DMS114 treated with DMSO at 0.1 percent for 48 hours (cell line): Measurements from ENCODE around the gene ARHGAP19.

Experiments
- DNase-seq: peaks from one replicate; lab custom pipeline; 2025; ENCODE audit not compliant: unreplicated experiment; lab: John Stamatoyannopoulos, UW

The ARHGAP19 gene, protein sequence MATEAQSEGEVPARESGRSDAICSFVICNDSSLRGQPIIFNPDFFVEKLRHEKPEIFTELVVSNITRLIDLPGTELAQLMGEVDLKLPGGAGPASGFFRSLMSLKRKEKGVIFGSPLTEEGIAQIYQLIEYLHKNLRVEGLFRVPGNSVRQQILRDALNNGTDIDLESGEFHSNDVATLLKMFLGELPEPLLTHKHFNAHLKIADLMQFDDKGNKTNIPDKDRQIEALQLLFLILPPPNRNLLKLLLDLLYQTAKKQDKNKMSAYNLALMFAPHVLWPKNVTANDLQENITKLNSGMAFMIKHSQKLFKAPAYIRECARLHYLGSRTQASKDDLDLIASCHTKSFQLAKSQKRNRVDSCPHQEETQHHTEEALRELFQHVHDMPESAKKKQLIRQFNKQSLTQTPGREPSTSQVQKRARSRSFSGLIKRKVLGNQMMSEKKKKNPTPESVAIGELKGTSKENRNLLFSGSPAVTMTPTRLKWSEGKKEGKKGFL

GRCh38 chr10:97292097-97292861 lies at the start of gene ARHGAP19:
ARHGAP19 (minus strand) TSS chr10:97292637; CDS start chr10:97292627, 10 bp downstream.
- peak; percentile 99 for DNase-seq

GRCh38 chr10:97341416-97341815 lies 49.0 kb upstream of the ARHGAP19 start:
- no peak for DNase-seq

DNA sequence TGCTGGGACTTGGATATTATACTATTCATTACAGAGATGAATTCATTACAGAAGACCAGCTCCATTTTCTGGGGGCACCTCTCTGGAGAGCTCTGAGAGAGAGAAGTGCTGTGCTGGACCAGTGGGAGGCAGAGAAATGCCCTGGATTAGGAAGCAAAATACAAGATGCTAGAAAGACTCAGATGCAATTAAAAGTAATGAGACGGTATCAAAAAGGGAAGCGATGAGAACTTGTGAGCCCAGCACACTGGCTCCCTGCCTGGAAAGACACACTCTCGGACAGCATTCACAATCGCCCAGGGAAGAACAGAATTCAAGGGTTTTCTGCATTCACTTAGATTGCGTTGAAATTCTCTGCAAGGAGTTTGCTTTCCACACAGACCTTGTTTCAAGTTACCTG lies 45.6 kb upstream of the ARHGAP19 start:
- DNase-seq = no peak

GRCh38 chr10:97336942-97337831 lies 44.8 kb upstream of the ARHGAP19 start:
- no peak for DNase-seq

- DNase-seq = no peak
Measured at GRCh38 chr10:97336446-97336845, 44.0 kb upstream of the ARHGAP19 start.

GRCh38 chr10:97336006-97336405 lies 43.6 kb upstream of the ARHGAP19 start:
- DNase-seq = no peak

DNA sequence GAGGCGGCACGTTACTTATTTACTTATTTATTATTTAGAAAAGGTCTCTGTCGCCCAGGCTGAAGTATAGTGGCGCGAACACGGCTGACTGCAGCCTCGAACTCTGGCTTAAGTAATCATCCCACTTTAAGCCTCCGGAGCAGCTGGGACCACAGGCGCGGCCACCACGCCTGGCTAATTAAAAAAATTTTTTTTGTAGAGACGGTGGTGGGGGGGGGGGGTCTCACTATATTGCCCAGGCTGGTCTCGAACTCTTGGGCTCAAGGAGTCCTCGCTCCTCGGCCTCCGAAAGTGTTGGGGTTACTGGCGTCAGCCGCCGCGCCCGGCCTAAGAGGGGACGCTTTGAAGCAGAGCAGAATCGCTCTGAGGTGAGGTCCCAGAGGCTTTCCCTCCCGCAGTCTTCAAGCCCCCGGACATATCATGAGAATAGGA lies 42.8 kb upstream of the ARHGAP19 start:
- DNase-seq = no peak

- peak; percentile 71 for DNase-seq
Measured at GRCh38 chr10:97334370-97335175, 42.1 kb upstream of the ARHGAP19 start, which contains the start of gene FRAT2. FRAT2 (minus strand) TSS chr10:97334729; CDS start chr10:97334572, 157 bp downstream.

DNA sequence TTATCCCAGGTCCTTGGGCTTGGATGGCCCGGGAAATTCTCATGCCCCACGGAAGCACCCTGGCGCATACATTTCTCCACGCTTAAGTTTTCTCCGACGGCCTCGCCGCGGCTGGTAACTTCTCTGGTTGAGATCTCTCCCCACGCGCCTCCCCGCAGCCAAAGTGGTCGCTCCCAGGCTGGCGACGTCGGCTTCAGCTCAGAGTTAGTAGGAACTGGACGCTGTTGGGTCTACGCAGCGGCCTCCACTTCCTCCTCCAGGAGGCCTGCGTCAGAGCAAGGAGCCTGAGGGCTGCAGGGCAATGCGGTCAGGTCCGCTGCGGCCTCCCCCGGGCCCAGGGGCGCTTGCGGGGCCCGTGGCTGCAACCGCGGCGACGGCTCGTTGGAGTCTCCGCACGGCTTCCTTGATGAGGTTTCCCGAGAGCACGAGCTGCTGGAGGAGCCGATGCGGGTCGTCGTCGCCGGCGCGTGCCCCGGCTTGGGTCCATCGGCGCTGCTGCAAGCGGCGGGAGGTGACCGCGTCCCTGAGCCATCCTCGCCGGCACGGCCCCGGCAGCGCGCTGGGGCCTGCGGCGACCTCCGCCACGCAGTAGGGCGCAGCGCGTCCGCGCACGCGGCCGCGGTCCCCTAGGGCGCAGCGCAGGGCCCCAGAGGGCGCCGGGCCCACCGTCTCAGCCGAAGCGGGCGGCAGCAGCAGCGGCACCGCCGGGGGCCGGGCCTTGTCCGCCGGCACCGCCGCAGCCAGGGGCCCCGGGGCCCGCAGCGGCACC lies 41.3 kb upstream of the ARHGAP19 start:
- no peak for DNase-seq

GRCh38 chr10:97333351-97333600 lies 40.8 kb upstream of the ARHGAP19 start:
- DNase-seq = peak; percentile 58

DNA sequence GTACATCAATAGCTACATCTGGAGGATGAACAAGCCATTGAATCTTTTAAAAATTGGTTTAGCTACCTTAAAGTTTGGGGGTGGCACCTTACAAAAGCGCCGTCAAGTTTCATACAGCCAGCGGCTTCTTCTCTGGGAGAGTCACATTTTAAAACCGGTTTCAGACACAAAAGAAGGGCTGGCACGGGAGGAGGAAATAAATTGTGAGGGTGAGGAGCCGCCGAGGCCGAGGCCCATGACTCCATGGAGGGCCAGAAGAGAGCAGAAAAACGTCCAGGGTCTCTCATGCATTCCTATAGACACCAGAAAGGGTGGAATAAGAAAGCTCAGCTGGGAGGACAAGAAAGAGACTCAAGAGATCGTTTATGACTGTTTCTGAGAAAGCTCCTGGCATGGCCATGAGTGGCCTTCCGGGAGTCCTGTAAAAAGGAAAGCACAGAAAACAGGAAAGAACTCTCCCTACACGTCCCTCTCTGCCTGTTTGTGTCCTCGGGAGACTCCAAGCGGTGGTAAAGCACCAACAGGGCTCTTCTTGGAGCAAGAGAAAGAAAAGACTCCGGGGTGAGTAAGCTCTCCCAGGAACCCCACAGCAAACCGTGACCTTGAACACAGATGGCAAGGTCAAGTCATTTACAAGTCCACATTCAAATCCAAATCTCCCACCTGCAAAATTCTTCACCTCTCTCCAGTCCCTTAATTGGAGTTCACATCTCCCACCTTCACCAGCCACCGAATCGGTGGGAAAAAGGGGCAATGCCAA lies 40.3 kb upstream of the ARHGAP19 start:
- DNase-seq = peak; percentile 67

GRCh38 chr10:97331153-97331703 lies 38.8 kb upstream of the ARHGAP19 start:
- DNase-seq = no peak

DNA sequence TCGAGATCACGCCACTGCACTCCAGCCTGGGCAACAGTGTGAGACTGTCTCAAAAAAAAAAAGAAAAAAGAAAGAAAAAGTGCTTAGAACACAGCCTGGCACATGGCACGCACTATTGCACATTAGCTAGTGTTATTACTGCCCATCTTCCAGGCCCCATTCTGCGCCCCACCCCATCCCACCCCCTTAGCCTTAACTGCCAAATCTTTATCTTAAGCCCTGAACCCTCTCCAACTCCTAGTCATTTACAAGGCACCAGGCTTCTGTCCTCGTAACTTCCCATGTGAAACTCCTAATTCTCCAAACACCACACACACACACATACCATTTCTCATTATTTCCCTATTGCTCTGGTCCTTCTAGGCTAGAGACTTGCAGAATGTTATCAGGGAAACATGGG lies 37.3 kb upstream of the ARHGAP19 start:
- DNase-seq = no peak

DNA sequence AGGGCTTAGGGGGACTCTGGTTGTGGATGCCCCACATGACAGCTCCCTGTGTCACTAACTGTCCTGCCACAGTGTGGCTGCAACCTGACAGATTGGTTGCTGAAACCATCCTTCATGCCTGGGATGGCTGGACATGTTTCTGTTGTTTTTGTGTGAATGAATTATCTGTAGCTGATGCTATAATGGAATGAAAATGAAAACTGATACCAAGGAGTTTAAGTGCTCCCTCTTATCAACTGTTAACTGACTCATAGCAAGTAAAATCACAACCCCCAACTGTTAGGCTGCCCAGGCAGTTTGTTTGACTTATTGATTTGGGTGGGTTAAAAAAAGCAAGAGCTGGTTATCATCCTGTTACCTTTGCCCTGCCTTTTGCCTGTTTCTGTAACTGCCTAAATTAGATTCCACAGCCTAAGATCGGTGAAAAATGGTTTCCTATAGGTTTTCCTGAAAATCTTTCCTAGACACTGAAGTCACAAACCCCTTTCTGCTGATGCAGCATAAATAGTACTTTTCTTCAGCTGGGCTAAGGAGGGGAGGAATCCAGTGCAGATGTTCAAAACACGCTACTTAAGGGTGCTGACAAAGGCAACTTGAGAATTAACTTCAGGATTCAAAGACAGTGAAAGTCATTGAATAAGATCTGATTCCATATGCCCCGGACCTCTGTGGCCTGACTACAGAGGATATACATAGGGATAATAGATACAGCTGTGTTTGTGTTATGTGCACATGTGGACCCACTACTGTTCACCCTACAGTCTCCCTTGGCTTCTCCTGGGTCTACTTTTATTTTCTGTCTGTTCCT lies 36.4 kb upstream of the ARHGAP19 start:
- DNase-seq = no peak

DNA sequence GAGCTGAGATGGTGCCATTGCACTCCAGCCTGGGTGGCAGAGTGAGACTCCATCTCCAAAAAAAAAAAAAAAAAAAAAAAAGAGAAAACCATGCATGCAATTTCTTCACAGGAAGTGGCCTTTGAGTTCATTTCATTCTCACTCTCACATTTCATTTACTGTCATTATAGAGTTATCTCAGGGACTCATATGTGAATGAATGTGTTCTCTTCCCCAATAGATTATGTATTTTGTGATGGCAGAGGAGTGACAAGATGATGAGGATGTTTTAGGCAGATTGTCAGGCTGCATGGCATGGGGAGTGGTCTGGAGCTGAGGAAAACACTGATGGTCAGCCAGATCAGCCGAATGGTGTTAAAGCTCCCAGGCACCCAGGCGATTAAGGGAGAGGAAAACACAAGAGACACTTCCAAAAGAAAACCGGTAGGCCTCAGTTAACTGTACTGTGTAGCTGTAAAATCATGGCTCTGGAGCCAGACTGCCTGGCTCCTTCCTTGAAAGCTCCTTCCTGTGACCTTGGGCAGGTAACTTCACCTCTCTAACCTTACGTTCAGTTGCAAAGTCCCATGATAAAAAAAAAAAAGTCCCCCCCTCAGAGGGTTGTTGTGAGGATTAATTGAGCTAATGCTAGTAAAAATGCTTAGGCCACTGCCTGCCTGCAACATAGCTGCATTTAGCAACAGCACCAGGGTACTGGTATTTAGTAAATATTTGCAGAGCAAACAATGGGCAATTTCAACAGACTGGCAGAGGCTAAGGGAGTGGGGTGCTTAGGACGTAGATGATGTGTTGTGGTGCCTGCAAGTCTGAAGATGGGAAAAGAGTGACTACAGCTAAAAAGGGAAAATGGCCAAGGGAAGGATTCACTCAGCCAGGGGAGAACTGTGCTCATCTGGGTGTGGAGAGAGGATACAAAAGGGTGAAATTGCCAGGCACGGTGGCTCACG lies 35.2 kb upstream of the ARHGAP19 start:
- no peak for DNase-seq

DNA sequence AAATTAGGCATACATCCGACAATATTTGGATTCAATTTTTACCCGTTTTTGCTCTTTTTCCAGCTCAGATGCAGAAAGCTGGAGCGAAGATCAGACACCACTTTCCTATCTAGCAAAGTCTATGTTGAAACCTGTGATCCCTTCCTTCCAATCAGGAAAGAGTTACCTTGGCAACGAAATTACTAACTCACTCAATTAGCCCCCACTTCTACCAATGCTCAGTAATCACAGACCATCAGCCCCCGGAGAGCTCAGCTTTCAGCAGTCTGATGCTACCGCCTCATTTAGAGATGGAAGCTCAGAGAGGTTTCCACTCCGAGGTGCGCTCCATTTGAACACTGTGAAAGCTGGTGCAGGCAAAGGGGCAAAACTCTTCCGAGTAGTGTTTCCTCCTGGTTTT lies 33.3 kb upstream of the ARHGAP19 start:
- no peak for DNase-seq

DNA sequence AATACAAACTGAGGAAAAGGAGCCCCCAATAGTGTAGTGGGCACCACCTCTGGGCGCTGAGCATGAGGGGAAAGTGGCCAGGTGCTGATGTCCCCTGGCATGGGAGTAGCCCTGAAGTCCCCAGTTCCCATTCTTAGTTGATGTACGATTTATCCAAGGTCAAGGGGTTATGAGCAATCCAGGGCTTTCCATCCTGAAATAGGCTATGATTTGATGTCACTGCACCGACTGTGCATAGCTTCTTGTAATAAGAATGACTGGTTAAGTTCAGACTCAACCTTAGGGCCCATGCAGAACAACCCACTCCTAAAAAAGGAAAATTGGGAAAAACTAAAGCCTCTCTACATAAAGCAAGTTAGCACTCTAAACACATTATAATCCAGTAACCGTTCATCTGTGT lies 31.1 kb upstream of the ARHGAP19 start:
- no peak for DNase-seq
